Measurements from ENCODE around the gene DNAJB8. TPM values are rescaled to one million over a fixed set of nuclear protein-coding genes. Genes with fewer than 3 reads are reported as not detected.

Gene DNAJB8
- total RNA-seq, 4 donors from 2014 or later, result not detected

DNA sequence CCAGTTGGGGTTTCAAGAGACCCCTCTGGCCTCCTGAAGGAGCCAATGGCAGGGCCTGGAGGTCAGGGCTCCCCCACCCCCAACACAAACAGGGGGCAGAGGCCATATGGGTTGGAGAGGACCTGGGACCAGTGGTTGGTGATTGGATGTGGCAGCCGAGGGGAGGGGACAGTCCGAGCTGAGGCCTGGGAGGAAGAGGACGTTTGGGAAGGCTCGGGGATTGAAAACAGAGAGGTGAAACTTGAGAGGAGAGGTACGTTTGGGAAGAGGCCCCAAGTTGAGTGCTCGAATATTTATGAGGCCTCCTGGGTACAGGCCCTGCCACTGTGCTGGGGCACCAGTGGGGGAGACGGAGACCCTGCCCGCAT lies 53.7 kb downstream of the DNAJB8 start:
- Histone ChIP-seq H3K27me3 (no peaks in the 10 kb centered on the region), H3K9me3 (no peaks in the 10 kb centered on the region), H3K4me3 (replicated peaks in 1 of 3) (no peak overlapping the region), H3K4me1 (no peaks in the 10 kb centered on the region), H3K27ac (no peak overlapping the region), H3K36me3 (no peaks in the 10 kb centered on the region)
- WGBS, 2 donors, result 75 to 84% methylated on average over 7 to 8 of the region's 8 CpGs
- intact Hi-C loops (cut with DNase I), result no loop called here
- TF ChIP-seq POLR2A (IDR thresholded peaks at IDR 0.05), result no peak
- TF ChIP-seq, protein P1, sequence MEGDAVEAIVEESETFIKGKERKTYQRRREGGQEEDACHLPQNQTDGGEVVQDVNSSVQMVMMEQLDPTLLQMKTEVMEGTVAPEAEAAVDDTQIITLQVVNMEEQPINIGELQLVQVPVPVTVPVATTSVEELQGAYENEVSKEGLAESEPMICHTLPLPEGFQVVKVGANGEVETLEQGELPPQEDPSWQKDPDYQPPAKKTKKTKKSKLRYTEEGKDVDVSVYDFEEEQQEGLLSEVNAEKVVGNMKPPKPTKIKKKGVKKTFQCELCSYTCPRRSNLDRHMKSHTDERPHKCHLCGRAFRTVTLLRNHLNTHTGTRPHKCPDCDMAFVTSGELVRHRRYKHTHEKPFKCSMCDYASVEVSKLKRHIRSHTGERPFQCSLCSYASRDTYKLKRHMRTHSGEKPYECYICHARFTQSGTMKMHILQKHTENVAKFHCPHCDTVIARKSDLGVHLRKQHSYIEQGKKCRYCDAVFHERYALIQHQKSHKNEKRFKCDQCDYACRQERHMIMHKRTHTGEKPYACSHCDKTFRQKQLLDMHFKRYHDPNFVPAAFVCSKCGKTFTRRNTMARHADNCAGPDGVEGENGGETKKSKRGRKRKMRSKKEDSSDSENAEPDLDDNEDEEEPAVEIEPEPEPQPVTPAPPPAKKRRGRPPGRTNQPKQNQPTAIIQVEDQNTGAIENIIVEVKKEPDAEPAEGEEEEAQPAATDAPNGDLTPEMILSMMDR (IDR thresholded peaks at IDR 0.05), result no peak
- no peak for DNase-seq

Other genes starting within 250 kb of the DNAJB8 start
- gene GATA2, start 26.3 kb upstream of the DNAJB8 start, total RNA-seq, result 10 to 100 TPM in 2 of 4 donors, 1 to 10 TPM in 2; 7.1 to 19.5 (median 9.7) TPM
- gene RPN1, start 183.9 kb upstream of the DNAJB8 start, total RNA-seq, result 100 to 1,000 TPM; 368 to 750 (median 528) TPM